HG02938 (cell line): ENCODE results near the gene FAXDC2.

Source experiments
- ATAC-seq: cut with Tn5 transposase; IDR thresholded peaks from one replicate; pipeline ENCODE4 v1.9.1; 2021; ENCODE audit warnings: mild to moderate bottlenecking, moderate library complexity; ENCODE audit not compliant: unreplicated experiment

Gene FAXDC2

GRCh38 chr5:154850255-154851062 lies at the start of gene FAXDC2:
TSS of gene FAXDC2 (minus strand) at chr5:154850603. CDS start at chr5:154838178, 12,425 bp downstream.
- no peak for ATAC-seq

GRCh38 chr5:154900066-154900465 lies 49.7 kb upstream of the FAXDC2 start:
- no peak for ATAC-seq

GRCh38 chr5:154899151-154899816 lies 48.9 kb upstream of the FAXDC2 start:
- no peak for ATAC-seq

- ATAC-seq, result no peak
These were observed 47.8 kb upstream of the FAXDC2 start for GRCh38 chr5:154898210-154898609.

- ATAC-seq, result no peak
These were observed 46.3 kb upstream of the FAXDC2 start for GRCh38 chr5:154896562-154897165.

GRCh38 chr5:154895606-154896561 lies 45.5 kb upstream of the FAXDC2 start:
- ATAC-seq, result no peak

- ATAC-seq, result no peak
These were observed 43.0 kb upstream of the FAXDC2 start for GRCh38 chr5:154893381-154893780.

GRCh38 chr5:154892369-154892771 lies 42.0 kb upstream of the FAXDC2 start:
- no peak for ATAC-seq

- no peak for ATAC-seq
These were observed 35.0 kb upstream of the FAXDC2 start for GRCh38 chr5:154885439-154885838.

GRCh38 chr5:154884424-154884823 lies 34.0 kb upstream of the FAXDC2 start:
- no peak for ATAC-seq

GRCh38 chr5:154881986-154882385 lies 31.6 kb upstream of the FAXDC2 start:
- ATAC-seq, result no peak

- no peak for ATAC-seq
These were observed 28.4 kb upstream of the FAXDC2 start for GRCh38 chr5:154878642-154879335.

GRCh38 chr5:154873791-154874331 lies 23.5 kb upstream of the FAXDC2 start:
- no peak for ATAC-seq

- ATAC-seq, result no peak
These were observed 21.3 kb upstream of the FAXDC2 start for GRCh38 chr5:154871734-154872133.

GRCh38 chr5:154868702-154869101 lies 18.3 kb upstream of the FAXDC2 start:
- ATAC-seq, result no peak

- ATAC-seq, result no peak
These were observed 16.4 kb upstream of the FAXDC2 start for GRCh38 chr5:154866841-154867240.

GRCh38 chr5:154865466-154866184 lies 15.2 kb upstream of the FAXDC2 start:
- no peak for ATAC-seq

- ATAC-seq, result no peak
These were observed 13.1 kb upstream of the FAXDC2 start for GRCh38 chr5:154863291-154864080.
